GM18861 (cell line): ENCODE results near the gene GABARAPL1.

Experiments used
- ATAC-seq: cut with Tn5 transposase; IDR thresholded peaks from one replicate; pipeline ENCODE4 v1.9.1; 2021; ENCODE audit not compliant: unreplicated experiment

GABARAPL1 gene

DNA sequence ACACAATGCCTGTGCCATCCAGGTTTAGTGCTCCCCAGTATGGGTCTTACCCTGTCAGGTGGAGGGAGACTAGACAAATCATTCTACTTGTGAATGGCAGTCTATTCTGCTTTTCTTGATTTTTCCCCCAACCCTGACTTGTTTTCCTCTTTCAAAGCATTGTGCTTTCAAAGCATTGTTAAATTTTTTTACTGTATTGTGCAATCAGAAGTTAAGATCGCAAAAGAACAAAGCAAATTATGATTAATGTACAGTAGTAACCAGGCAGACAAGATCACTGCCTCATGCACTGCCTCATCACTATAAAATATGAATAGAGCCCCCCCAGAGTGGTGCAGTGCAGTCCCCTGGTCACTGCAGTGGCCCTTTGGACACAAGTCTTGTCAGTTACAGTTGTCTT, 14.1 kb downstream of the GABARAPL1 start:
- ATAC-seq: no peak

DNA sequence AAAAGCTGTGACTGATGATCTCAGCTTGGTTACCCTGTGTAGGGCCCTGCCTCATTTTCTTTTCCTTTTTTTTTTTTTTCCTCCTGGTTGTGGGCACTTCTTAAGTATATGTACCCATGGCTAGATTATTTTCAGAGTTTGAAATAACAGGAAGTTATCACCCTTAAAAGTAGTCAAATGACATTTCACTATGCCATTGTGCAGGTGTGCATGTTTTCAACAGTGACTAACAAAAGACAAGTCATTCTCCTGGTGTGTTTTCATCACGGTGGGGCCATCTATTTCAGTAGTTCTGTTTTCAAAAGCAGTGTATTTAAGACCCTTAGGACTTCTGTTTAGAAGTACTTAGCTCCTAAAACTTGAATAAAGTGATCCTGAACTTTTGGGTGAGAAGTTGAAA, 15.0 kb downstream of the GABARAPL1 start:
- no peak for ATAC-seq

DNA sequence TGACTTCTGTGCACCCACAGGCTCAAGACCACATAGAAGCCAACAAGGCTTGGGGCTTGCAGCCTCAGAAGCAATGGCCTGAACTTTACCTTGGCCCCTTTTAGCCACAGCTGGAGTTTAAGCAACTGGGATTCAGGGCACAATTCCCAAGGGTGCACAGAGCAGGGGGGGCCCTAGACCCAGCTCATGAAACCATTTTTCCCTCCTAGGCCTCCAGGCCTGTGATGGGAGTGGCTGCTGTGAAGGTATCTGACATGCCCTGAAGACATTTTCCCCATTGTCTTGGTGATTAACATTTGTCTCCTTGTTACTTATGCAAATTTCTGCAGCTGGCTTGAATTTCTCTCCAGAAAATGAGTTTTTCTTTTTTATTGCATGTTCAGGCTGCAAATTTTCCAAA, 21.9 kb downstream of the GABARAPL1 start:
- no peak for ATAC-seq

DNA sequence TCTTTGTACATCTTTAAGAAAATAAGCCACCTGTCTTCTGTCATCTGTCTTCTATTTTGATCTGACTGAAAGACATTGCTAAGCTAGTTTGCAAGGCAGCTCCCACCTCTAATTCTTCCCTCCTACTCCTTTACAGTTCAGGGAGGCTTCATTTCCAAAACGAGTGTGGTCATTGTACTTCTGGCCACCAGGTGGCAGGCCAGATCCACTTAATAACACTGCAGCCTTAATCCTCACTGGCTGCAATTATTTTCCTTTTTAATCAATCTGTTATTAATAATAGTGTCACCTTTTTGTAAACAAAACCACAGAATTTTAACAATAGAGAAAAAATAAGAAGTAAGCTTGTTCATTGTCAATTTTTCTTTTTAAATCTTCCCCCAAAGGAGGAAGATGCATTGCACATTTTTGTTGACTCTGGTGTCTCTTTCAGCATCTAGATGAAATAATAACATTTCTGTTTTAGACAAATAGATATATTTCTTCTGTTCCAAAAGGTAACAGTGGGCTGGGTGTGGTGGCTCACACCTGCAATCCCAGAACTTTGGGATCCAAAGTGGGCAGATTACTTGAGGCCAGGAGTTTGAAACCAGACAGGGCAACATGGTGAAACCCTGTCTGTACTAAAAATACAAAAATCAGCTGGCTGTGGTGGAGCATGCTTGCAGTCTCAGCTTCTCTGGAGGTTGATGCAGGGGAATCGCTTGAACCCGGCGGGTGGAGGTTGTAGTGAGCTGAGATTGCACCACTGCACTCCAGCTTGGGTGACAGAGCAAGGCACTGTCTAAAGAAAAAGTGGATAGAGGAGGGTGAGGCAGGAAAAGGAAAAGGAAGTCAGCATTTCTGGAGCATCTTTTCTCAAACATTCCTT, 23.3 kb downstream of the GABARAPL1 start:
- ATAC-seq: no peak

DNA sequence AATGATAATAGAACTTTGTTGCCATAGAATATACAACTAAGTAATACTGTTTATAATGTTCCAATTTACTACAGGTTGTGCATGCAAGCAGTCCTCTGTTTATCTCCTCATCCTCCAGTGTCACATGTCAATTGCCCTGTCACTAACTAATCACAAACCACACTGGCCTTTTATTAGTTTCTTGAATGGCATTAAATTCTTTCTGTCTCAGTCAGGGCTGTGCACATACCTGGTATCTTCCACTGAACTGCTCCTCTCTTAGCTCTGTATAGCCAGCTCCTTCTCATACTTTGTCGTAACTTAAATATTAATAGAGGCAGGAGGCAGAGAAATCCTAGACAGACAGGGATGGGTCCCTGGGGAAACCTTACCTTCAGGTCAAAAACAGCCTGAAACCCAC, 24.0 kb downstream of the GABARAPL1 start:
- no peak for ATAC-seq

DNA sequence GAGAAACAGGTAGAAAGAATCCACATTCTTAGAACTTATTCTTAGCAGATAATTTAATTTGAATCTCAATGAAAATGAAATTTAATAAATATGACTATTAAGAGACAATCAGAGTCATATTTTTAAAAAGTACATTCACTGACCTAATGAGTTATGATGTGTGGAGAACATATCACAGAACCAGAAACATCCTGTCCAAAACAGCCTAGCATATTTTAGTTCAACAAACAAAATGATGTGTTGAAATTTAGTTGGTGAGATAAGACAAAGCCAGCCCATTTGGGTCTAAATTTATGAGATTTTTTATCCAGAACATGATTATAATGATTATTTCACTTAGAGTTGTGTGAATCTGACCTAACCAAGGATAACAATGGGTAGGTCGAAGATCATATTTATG, 25.8 kb downstream of the GABARAPL1 start:
- ATAC-seq: no peak

DNA sequence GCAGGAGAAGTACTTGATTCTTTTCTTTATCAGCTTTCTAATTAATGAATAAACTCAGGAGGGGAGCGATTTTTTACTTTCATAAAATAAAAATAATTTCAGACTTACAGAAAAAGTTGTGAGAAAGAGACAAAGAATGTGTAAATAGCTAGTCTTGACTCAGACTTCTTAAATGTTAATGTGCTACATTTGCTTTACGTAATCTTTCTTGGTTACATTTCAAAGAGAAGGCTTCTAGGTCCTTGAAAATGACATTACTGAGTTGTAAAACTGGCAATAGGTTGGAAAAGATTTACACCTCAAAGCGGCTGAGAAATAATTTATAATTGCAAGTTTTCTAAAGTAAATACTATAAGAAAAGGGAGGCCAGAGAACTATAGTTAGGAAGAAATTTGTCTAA, 28.6 kb downstream of the GABARAPL1 start:
- ATAC-seq: no peak

DNA sequence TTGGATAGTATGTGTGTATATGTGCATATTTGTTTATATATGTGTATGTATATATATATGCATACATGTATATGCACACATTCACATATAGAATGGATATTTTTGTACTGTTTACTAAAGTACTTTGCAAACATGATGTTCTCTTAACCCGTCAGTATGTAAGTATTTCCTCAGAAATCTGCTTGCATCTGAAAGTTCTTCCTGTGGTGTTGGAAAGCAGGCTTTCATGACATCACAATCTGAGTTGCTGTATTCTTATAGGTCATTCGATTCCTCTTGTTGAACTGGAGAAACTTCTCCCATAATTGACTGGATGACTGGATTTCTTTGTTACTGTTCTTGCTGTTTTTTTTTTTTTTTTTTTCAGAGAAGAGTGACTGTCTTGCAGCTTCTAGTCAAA, 29.1 kb downstream of the GABARAPL1 start:
- no peak for ATAC-seq

DNA sequence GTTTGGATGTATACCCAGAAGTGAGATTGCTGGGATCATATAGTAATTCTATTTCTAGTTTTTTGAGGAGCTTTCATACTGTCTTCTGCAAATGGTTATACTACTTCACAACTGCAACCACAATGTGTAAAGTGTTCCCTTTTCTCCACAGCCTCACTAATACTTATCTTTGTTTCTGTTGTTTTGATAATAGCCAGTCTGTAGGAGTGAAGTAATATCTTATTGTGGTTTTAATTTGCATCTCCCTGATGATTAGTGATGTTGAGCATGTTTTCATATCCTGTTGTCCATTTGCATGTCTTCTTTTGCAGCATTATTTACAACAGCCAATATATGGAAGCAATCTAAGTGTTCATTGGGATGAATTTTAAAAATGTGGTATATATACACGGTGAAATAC, 29.9 kb downstream of the GABARAPL1 start:
- no peak for ATAC-seq

DNA sequence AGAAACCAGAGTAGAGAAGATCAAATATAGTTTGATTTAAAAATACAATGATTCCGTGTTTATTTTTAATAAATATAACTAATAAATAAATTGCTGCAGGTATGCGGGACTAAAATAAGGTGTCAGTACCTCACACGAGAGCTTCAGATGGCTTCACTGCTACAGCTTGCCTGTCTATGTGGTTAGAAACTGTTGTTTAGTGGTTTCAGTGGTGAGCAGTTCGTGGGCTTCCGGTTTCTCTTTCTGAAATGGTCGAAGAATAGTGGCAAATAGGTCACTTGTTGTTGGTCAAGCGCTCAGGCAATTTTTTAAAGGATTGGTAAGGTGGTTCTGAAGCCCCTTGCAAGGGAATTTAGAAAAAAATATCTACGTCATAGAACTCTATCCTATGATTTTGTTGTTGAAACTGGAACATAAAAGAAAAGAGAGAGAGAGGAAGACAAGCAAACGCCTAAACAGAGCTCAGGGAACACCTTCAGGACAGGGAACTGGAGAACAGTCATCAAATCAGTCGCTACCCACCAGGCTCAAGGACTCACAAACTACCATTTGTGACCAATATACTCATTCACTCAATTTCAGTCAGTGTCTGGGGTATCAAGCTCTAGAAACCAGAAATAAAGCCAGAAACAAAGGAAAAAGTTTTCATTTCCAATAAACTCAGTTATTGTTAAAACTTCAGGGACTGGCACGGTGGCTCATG, 31.3 kb downstream of the GABARAPL1 start:
- ATAC-seq: peak; percentile 91

DNA sequence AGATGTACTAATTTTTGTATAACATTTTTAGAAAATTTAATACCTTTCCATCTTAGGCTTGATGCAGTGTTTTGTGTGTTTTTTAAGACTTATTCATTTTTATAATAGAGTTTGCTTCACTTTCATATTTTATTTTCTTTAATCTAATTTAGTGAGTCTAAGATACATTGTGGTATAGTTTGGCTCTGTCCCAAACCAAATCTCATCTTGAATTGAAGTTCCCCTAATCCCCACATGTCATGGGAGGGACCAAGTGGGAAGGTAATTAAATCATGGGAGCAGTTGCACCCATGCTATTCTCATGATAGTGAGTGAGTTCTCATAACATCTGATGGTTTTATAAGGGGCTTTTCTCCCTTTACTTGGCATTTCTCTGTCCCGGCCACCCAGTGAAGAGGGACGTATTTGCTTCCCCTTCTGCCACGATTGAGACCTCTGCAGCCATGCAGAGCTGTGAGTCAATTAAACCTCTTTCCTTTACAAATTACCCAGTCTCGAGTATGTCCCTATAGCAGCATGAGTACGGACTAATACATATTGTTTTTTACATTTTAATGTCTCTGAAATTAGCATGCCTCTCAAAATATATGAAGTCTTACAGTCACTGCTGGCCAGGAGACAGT, 34.9 kb downstream of the GABARAPL1 start:
- no peak for ATAC-seq

DNA sequence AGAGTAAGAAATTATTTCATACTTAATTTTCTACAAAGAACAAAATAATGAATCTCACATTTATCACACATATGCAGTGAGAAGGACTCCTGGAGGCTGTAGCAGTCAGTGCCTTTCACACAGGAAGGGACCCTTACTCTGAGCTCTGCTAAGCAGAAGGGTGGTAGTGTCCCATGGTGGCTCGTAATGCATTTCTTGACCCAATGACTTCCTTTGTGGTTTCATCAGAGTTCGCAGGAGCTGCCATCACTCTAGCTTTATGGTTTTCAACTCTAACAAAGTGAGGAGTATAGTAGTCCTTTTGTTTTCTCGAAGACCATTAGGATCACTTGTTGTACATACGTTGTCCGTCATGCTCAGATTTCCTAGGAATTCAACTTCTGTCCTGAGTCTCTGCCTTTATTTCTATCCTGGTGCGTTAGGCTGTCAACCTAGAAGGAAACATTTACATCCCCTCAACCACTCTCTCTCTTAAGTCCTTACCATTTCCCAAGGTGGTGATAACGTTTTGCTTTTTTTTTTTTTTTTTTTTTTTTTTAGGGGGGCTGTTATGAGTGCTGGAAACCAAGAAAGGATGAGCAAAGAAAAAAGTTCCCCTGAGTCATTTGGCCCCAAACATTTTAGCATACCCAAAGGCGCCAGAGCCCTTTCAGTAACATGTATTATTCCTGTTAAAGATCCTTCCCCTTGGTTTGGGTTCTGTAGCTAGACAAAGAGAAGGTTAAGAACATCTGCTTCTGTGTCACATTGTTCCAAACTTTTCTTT, 37.2 kb downstream of the GABARAPL1 start:
- ATAC-seq: no peak

DNA sequence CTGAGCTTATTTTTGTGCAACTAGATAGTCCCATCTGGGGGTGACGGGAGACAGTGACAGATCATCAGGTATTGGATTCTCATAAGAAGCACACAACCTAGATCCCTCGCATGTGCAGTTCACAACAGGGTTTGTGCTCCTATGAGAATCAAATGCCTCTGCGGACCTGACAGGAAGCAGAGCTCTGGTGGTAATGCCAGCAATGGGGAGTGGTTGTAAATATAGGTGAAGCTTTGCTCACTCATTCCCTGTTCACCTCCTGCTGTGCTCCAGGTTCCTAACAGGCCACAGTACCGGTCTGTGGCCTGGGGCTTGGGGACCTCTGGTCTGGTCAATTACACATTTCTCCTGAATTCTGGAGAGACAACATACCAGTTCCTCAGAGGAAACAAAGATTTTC, 39.0 kb downstream of the GABARAPL1 start:
- ATAC-seq: no peak

DNA sequence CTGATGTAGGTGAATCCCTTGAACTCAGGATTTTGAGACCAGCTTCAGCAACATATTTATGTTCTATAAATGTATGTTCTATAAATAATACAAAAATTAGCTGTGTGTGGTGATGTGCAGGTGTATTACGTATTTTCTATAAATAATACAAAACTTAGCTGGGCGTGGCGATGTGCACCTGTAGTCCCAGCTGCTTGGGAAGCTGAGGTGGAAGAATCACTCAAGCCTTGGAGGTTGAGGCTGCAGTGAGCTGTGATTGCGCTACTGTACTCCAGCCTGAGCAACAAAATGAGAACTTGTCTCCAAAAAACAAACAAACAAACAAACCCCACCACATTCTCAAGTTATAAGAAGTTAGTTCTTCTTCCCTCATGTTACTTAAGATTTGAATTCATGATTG, 39.5 kb downstream of the GABARAPL1 start:
- no peak for ATAC-seq

DNA sequence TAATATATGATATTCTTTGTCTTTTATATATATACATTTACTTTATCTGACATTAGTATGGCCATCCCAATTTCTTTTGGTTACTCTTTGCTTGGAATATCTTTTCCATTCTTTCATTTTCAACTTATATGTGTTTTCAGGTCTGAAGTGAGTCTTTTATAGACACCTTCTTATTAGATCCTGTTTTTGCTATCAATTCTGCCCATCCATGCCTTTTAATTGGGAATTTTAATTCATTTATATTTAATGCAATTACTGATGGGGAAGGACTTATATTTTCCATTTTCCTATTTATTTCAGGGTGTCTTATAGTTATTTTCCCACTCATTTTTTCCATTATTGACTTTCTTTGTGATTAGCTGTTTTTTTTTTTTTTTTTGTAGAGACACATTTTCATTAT, 43.4 kb downstream of the GABARAPL1 start:
- ATAC-seq: no peak

DNA sequence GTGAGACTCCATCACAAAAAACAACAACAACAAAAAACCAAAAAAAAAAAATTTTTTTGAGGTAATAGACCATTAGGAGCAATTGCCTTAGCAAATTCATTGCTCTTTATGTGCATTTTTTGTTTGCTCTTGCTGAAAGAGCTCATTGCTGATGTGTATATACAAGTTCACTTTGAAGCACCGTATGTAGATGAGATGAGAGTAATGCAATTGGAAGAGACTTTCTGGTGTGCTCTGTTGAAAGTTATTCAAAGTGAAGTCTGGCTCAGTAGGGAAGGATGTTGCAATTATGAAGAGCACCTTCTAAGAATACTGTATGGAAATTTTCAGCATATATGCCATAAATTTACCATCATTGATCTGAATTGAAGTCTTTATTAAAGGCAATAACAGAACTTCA, 48.2 kb downstream of the GABARAPL1 start:
- no peak for ATAC-seq

DNA sequence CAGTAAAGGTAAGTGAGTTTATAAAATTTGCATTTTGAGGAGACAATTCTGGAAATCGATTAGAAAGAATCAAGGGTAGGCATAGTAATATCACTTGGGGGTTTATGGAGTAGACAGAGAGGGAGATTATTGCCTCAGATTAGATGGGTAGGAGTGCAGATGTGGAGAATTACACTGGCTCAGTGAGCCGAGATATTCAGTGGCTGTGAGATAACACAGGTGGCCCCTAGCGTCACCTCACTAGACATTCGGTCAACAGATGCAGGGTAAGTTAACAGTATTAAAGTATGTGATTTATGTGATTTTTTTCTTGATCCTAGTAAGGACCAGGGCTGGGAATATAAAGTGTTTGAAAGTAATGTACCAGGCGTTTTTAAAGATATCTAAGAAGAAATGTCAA, 55.4 kb downstream of the GABARAPL1 start:
- no peak for ATAC-seq

DNA sequence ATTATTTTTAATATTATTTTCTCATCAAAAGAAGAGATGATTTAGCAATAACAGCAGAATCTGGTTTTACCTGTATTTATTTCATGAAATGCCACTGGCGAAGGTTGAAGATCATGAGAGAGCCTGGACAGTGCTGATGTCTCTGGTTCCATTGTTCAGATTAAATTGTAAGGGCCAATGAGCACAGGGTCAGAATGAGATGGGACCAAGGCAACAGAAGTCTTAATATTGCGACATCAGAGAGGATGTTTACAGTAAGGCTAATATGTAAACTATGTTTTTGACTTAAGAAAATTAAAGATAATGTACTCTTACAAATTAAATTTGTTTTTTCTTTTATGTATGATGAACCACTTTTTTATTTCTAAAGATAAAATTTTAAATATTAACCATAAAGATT, 59.8 kb downstream of the GABARAPL1 start:
- no peak for ATAC-seq
